Hepatocyte (in vitro differentiated cells): ENCODE measurements around the gene CNNM4. TPM values are rescaled to one million over a fixed set of nuclear protein-coding genes. Genes with fewer than 3 reads are reported as not detected.
A peak's percentile ranks its signal among the peaks of the same experiment; 100 is the strongest.

Source experiments
- DNase-seq: peaks from one replicate; pipeline ENCODE4 v3.0.0-alpha.2; 2016; ENCODE audit warnings: low spot score
- H2AFZ ChIP-seq: fragments of 200-600 bp; sonication (generic); 2 replicates; pipeline ENCODE4 v1.6.0; 2016; ENCODE audit warnings: antibody characterized with exemption, mild to moderate bottlenecking
- H3K27ac ChIP-seq: fragments of 200-600 bp; sonication (generic); 2 replicates; pipeline ENCODE4 v1.5.1; 2016; ENCODE audit warnings: mild to moderate bottlenecking
- H3K27me3 ChIP-seq: fragments of 200-600 bp; sonication (generic); 2 replicates; pipeline ENCODE4 v1.6.1; 2016
- H3K36me3 ChIP-seq: fragments of 200-600 bp; sonication (generic); replicated peaks from 2 replicates; pipeline ENCODE4 v1.5.1; 2016; ENCODE audit warnings: low read depth; ENCODE audit not compliant: insufficient read depth
- H3K4me1 ChIP-seq: fragments of 200-600 bp; sonication (generic); 2 replicates; pipeline ENCODE4 v1.5.1; 2016; ENCODE audit warnings: mild to moderate bottlenecking, moderate library complexity; ENCODE audit not compliant: insufficient read depth
- H3K4me2 ChIP-seq: fragments of 200-600 bp; sonication (generic); 2 replicates; pipeline ENCODE4 v1.6.0; 2016
- H3K4me3 ChIP-seq: fragments of 200-600 bp; sonication (generic); 2 replicates; pipeline ENCODE4 v1.5.1; 2016; ENCODE audit warnings: mild to moderate bottlenecking
- H3K79me2 ChIP-seq: fragments of 200-600 bp; sonication (generic); 2 replicates; pipeline ENCODE4 v1.6.0; 2017; ENCODE audit warnings: mild to moderate bottlenecking
- H3K9me2 ChIP-seq: fragments of 200-600 bp; sonication (generic); replicated peaks from 2 replicates; pipeline ENCODE4 v1.6.0; 2017; ENCODE audit warnings: mild to moderate bottlenecking; ENCODE audit not compliant: insufficient read depth
- H3K9me3 ChIP-seq: fragments of 200-600 bp; sonication (generic); 2 replicates; pipeline ENCODE4 v1.5.1; 2016; ENCODE audit warnings: low read depth, mild to moderate bottlenecking
- H4K20me1 ChIP-seq: fragments of 200-600 bp; sonication (generic); 2 replicates; pipeline ENCODE4 v1.6.0; 2016; ENCODE audit warnings: mild to moderate bottlenecking; ENCODE audit not compliant: insufficient read depth, poor library complexity, severe bottlenecking
- EZH2 ChIP-seq: fragments of 200-600 bp; sonication (generic); IDR thresholded peaks from 2 replicates; pipeline ENCODE4 v1.6.1; 2016; ENCODE audit warnings: antibody characterized with exemption, mild to moderate bottlenecking, borderline replicate concordance
- EZH2phosphoT487 ChIP-seq: fragments of 200-600 bp; sonication (generic); IDR thresholded peaks from one replicate; pipeline ENCODE4 v1.6.1; 2018; ENCODE audit warnings: antibody characterized with exemption, mild to moderate bottlenecking, low read depth, moderate library complexity; ENCODE audit not compliant: unreplicated experiment, severe bottlenecking
- WGBS: methylation state at CpG from one replicate; pipeline ENCODE4 v1.1.6; 2016; ENCODE audit warnings: low lambda C conversion rate; ENCODE audit errors: missing lambda C conversion rate; 5-methylcytosine and 5-hydroxymethylcytosine counted together
- polyA plus RNA-seq: library from polyadenylated mRNA; unstranded; fragments of >200 nt; fragmentation: Nextera tagmentation; extraction: Ambion mirVana; gene quantifications from 2 replicates; pipeline ENCODE4 v1.2.1, GENCODE V29; 2016
- total RNA-seq: library from RNA; depleted of rRNA; stranded (reverse); fragments of >200 nt; gene quantifications from 2 replicates; pipeline ENCODE4 v1.2.3, GENCODE V29; 2014
- TF ChIP-seq, protein P1 (sequence below): fragments of 200-600 bp; sonication (generic); IDR thresholded peaks from 2 replicates; pipeline ENCODE4 v1.5.1; 2016; ENCODE audit warnings: antibody characterized with exemption, mild to moderate bottlenecking; ENCODE audit not compliant: poor library complexity

CNNM4 gene
- total and polyA plus RNA-seq, 2 experiments from 2014 or later = 8.8 to 10.8 TPM

DNA sequence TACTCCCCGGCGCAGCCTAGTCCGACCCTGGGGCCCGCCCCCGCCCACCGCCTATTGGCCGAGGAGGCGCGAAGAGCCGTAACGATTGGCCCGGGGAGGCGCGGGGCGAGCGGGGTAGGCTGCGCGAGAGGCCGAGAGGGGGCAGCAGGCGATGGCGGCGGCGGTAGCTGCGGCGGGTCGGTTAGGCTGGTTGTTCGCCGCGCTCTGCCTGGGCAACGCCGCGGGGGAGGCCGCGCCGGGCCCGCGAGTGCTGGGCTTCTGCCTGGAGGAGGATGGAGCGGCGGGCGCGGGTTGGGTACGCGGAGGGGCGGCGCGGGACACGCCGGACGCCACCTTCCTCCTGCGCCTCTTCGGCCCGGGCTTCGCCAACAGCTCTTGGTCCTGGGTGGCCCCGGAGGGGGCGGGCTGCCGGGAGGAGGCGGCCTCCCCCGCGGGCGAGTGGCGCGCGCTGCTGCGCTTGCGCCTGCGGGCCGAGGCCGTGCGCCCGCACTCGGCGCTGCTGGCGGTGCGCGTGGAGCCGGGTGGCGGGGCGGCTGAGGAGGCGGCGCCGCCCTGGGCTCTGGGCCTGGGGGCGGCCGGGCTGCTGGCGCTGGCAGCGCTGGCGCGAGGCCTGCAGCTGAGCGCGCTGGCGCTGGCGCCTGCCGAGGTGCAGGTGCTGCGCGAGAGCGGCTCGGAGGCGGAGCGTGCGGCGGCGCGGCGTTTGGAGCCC, 55.6 kb downstream of the CNNM4 start, which contains the start of gene CNNM3:
TSS of gene CNNM3 (plus strand) at position 142 of the 709 bp plus-strand sequence. CDS start at position 152, 10 bp downstream.
- TF ChIP-seq, protein P1, sequence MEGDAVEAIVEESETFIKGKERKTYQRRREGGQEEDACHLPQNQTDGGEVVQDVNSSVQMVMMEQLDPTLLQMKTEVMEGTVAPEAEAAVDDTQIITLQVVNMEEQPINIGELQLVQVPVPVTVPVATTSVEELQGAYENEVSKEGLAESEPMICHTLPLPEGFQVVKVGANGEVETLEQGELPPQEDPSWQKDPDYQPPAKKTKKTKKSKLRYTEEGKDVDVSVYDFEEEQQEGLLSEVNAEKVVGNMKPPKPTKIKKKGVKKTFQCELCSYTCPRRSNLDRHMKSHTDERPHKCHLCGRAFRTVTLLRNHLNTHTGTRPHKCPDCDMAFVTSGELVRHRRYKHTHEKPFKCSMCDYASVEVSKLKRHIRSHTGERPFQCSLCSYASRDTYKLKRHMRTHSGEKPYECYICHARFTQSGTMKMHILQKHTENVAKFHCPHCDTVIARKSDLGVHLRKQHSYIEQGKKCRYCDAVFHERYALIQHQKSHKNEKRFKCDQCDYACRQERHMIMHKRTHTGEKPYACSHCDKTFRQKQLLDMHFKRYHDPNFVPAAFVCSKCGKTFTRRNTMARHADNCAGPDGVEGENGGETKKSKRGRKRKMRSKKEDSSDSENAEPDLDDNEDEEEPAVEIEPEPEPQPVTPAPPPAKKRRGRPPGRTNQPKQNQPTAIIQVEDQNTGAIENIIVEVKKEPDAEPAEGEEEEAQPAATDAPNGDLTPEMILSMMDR = peak; percentile 51
- no peak for TF ChIP-seq EZH2
- no peak for TF ChIP-seq EZH2phosphoT487
- DNase-seq = peak; percentile 97
- peaks cover 38% of the 10 kb centered on the region for H4K20me1 ChIP-seq
- H3K4me2 ChIP-seq = peak within 1 kb of the TSS; percentile 98
- no peaks in the 10 kb centered on the region for H3K9me3 ChIP-seq
- H3K9me2 ChIP-seq = no peaks in the 10 kb centered on the region
- peaks cover 3% of the 10 kb centered on the region for H3K36me3 ChIP-seq
- 1% methylated on average over 21 of the region's 103 CpGs for WGBS
- H3K4me1 ChIP-seq = peaks cover 45% of the 10 kb centered on the region
- peak within 1 kb of the TSS; percentile 81 for H2AFZ ChIP-seq
- peaks cover 40% of the 10 kb centered on the region for H3K79me2 ChIP-seq
- peak within 1 kb of the TSS; percentile 98 for H3K27ac ChIP-seq
- no peaks in the 10 kb centered on the region for H3K27me3 ChIP-seq
- peak within 1 kb of the TSS; percentile 61 for H3K4me3 ChIP-seq

DNA sequence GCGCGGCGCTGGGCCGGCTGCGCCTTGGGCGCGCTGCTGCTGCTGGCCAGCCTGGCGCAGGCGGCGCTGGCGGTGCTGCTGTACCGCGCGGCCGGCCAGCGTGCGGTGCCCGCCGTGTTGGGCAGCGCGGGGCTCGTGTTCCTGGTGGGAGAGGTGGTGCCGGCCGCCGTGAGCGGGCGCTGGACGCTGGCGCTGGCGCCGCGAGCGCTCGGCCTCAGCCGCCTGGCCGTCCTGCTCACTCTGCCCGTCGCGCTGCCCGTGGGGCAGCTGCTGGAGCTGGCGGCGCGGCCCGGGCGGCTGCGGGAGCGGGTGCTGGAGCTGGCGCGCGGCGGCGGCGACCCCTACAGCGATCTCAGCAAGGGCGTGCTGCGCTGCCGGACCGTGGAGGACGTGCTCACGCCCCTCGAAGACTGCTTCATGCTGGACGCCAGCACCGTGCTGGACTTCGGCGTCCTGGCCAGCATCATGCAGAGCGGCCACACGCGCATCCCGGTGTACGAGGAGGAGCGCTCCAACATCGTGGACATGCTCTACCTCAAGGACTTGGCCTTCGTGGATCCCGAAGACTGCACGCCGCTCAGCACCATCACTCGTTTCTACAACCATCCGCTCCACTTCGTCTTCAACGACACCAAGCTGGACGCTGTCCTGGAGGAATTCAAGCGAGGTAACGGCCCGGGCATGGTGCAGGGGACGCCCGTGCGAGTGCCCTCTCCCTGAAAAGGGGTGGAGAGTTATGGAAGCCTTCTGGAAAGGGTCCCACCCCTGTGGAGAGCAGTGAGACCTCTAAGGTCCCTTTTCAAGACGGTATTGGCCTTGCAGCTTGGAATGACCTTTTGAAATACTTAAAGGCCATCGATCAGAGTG, 56.4 kb downstream of the CNNM4 start:
- TF ChIP-seq, protein P1 = no peak
- no peak for TF ChIP-seq EZH2phosphoT487
- Histone ChIP-seq H3K79me2 (peaks cover 48% of the 10 kb centered on the region), H3K36me3 (peaks cover 3% of the 10 kb centered on the region), H3K27me3 (no peaks in the 10 kb centered on the region), H4K20me1 (peaks cover 46% of the 10 kb centered on the region), H3K9me3 (no peaks in the 10 kb centered on the region), H3K4me3 (peak overlapping the region; percentile 42), H3K27ac (no peak overlapping the region), H3K4me1 (peaks cover 52% of the 10 kb centered on the region), H2AFZ (no peak overlapping the region), H3K4me2 (peak overlapping the region; percentile 98), H3K9me2 (no peaks in the 10 kb centered on the region)
- no peak for DNase-seq
- WGBS = 2% methylated on average over 72 of the region's 89 CpGs

DNA sequence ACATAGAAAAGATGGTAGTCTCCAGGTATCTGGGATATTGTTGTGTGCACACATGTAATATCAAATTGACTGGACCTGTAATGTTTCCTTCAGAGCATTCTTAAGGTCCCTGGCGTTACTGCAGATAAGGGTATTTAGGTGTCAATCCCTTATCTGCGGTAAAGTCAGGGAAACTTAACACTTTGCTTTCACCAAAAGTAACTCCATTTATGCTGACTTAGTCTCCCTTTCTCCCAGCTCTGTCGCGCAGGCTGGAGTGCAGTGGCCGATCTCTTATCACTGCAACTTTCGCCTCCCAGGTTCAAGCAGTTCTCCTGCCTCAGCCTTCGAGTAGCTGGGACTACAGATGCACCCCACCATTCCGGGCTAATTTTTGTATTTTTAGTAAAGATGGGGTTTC, 57.2 kb downstream of the CNNM4 start:
- H4K20me1 ChIP-seq = peaks cover 54% of the 10 kb centered on the region
- H3K9me2 ChIP-seq = no peaks in the 10 kb centered on the region
- peaks cover 56% of the 10 kb centered on the region for H3K79me2 ChIP-seq
- H3K36me3 ChIP-seq = peaks cover 3% of the 10 kb centered on the region
- peak overlapping the region; percentile 42 for H3K4me3 ChIP-seq
- H3K27me3 ChIP-seq = no peaks in the 10 kb centered on the region
- TF ChIP-seq EZH2 = no peak
- TF ChIP-seq, protein P1 = no peak
- TF ChIP-seq EZH2phosphoT487 = no peak
- no peaks in the 10 kb centered on the region for H3K9me3 ChIP-seq
- peaks cover 50% of the 10 kb centered on the region for H3K4me1 ChIP-seq
- no peak overlapping the region for H3K27ac ChIP-seq
- no peak for DNase-seq
- H3K4me2 ChIP-seq = peak overlapping the region; percentile 98
- 59% methylated on average over 8 of the region's 8 CpGs for WGBS
- no peak overlapping the region for H2AFZ ChIP-seq
